HepG2 (cell line): ENCODE measurements around the gene MINDY2. TPM values are rescaled to one million over a fixed set of nuclear protein-coding genes. Genes with fewer than 3 reads are reported as not detected.

Experiments
- ADNP ChIP-seq: sonication (generic); formaldehyde crosslinking; IDR thresholded peaks from 2 replicates; pipeline ENCODE4 v1.4.0; 2020; ENCODE audit warnings: missing genetic modification reagents
- ARNTL ChIP-seq: sonication (generic); formaldehyde crosslinking; IDR thresholded peaks from 2 replicates; pipeline ENCODE4 v1.4.0; 2020; ENCODE audit warnings: mild to moderate bottlenecking, missing genetic modification reagents
- CENPX ChIP-seq: sonication (generic); formaldehyde crosslinking; IDR thresholded peaks from 2 replicates; pipeline ENCODE4 v1.9.0; 2021; ENCODE audit warnings: mild to moderate bottlenecking, missing genetic modification reagents, moderate library complexity
- GFI1 ChIP-seq: sonication (generic); formaldehyde crosslinking; IDR thresholded peaks from 2 replicates; pipeline ENCODE4 v1.5.0; 2020; ENCODE audit warnings: missing genetic modification reagents, mild to moderate bottlenecking, borderline replicate concordance
- HNRNPL ChIP-seq: fragments of 200-400 bp; formaldehyde crosslinking; IDR thresholded peaks from 2 replicates; pipeline ENCODE4 v1.6.1; 2017; ENCODE audit warnings: mild to moderate bottlenecking, low read depth, low read length
- HOXA3 ChIP-seq: sonication (generic); formaldehyde crosslinking; IDR thresholded peaks from 2 replicates; pipeline ENCODE4 v1.5.0; 2020; ENCODE audit warnings: missing genetic modification reagents
- IKZF4 ChIP-seq: sonication (generic); formaldehyde crosslinking; IDR thresholded peaks from 2 replicates; pipeline ENCODE4 v1.5.1; 2020; ENCODE audit warnings: borderline replicate concordance, mild to moderate bottlenecking, low read depth, missing genetic modification reagents; ENCODE audit errors: not compliant biosample characterization
- KDM2A ChIP-seq: sonication (generic); formaldehyde crosslinking; IDR thresholded peaks from 2 replicates; pipeline ENCODE4 v1.4.0; 2020; ENCODE audit warnings: low read depth, missing genetic modification reagents, borderline replicate concordance
- KDM3A ChIP-seq: IDR thresholded peaks from 2 replicates; pipeline ENCODE4 v1.6.1; 2018; ENCODE audit warnings: low read depth, missing compliant biosample characterization
- NFIC ChIP-seq: IDR thresholded peaks from 2 replicates; pipeline ENCODE4 v1.6.1; 2012; ENCODE audit warnings: mild to moderate bottlenecking, low read length, inconsistent platforms
- NFKBIZ ChIP-seq: IDR thresholded peaks from 2 replicates; pipeline ENCODE4 v1.6.1; 2018; ENCODE audit warnings: missing genetic modification reagents, missing compliant biosample characterization
- NR2F6 ChIP-seq, 2 experiments: IDR thresholded peaks; 2 replicates each; pipeline ENCODE4 v1.6.1; 2016; ENCODE audit warnings: antibody characterized with exemption in 1 of 2, mild to moderate bottlenecking in 1 of 2
- SETDB1 ChIP-seq: sonication (generic); formaldehyde crosslinking; IDR thresholded peaks from 2 replicates; pipeline ENCODE4 v1.5.1; 2020; ENCODE audit warnings: missing genetic modification reagents, mild to moderate bottlenecking, borderline replicate concordance
- TBP ChIP-seq: sonication (generic); formaldehyde crosslinking; IDR thresholded peaks from 2 replicates; pipeline ENCODE4 v1.5.0; 2020; ENCODE audit warnings: missing genetic modification reagents
- ZBED4 ChIP-seq: sonication (generic); formaldehyde crosslinking; IDR thresholded peaks from 2 replicates; pipeline ENCODE4 v1.4.0; 2020; ENCODE audit warnings: missing genetic modification reagents, borderline replicate concordance
- ZBTB38 ChIP-seq: sonication (generic); formaldehyde crosslinking; IDR thresholded peaks from 2 replicates; pipeline ENCODE4 v1.5.1; 2020; ENCODE audit warnings: mild to moderate bottlenecking, missing genetic modification reagents
- ZKSCAN1 ChIP-seq: fragments of 150-350 bp; IDR thresholded peaks from 2 replicates; pipeline ENCODE4 v1.6.1; 2014; ENCODE audit warnings: low read length
- ZNF12 ChIP-seq: sonication (generic); formaldehyde crosslinking; IDR thresholded peaks from 2 replicates; pipeline ENCODE4 v1.5.0; 2020; ENCODE audit warnings: missing genetic modification reagents
- ZNF264 ChIP-seq: sonication (generic); formaldehyde crosslinking; IDR thresholded peaks from 2 replicates; pipeline ENCODE4 v1.4.0; 2020; ENCODE audit warnings: missing genetic modification reagents
- ZNF275 ChIP-seq: sonication (generic); formaldehyde crosslinking; IDR thresholded peaks from 2 replicates; pipeline ENCODE4 v1.8.0; 2022; ENCODE audit warnings: missing genetic modification reagents, mild to moderate bottlenecking, inconsistent platforms, borderline replicate concordance
- ZNF501 ChIP-seq: sonication (generic); formaldehyde crosslinking; IDR thresholded peaks from 2 replicates; pipeline ENCODE4 v1.5.1; 2020; ENCODE audit warnings: mild to moderate bottlenecking, moderate library complexity, missing genetic modification reagents
- ZNF687 ChIP-seq: sonication (generic); formaldehyde crosslinking; IDR thresholded peaks from 2 replicates; pipeline ENCODE4 v1.5.1; 2020; ENCODE audit warnings: mild to moderate bottlenecking, missing genetic modification reagents, moderate library complexity
- ZNF781 ChIP-seq: sonication (generic); formaldehyde crosslinking; IDR thresholded peaks from 2 replicates; pipeline ENCODE4 v1.5.1; 2020; ENCODE audit warnings: borderline replicate concordance, mild to moderate bottlenecking, missing genetic modification reagents; ENCODE audit errors: not compliant biosample characterization
- polyA plus RNA-seq, 8 experiments: library from polyadenylated mRNA; depleted of rRNA in 3 of 8; stranded (reverse) in 7 of 8; unstranded in 1 of 8; fragments of >200 nt; fragmentation: Illumina TruSeq in 4 of 8; extraction: Trizol in 4 of 8; gene quantifications; 2 replicates each; pipeline versions ENCODE4 v1.2.1 to v1.2.3, GENCODE V29; 2011 to 2016; ENCODE audit warnings: low read depth in 4 of 8, missing spikeins in 1 of 8, mixed read lengths in 1 of 8; ENCODE audit not compliant: insufficient read depth in 1 of 8
- total RNA-seq, 5 experiments: library from RNA; depleted of rRNA; stranded (reverse); fragments of >200 nt; fragmentation: Illumina TruSeq; extraction: Trizol; gene quantifications; 2 replicates each; pipeline ENCODE4 v1.2.3, GENCODE V29; 2016; ENCODE audit warnings: low read depth in 1 of 5

MINDY2 gene
- total and polyA plus RNA-seq, 2 of the 13 experiments (the other 11 are each of a cell fraction or from before 2014, with no cell fraction given), result 7.2 to 12.6 TPM

- TF ChIP-seq ADNP (no peak), SETDB1 (CRISPR knock-in tag) (no peak), HNRNPL (0 out of 2 replicates have a peak, but pooled peaks have one; percentile 47), KDM3A (CRISPR knock-in tag) (no peak), CENPX (CRISPR knock-in tag) (no peak), ZNF501 (CRISPR knock-in tag) (no peak), ZNF687 (CRISPR knock-in tag) (no peak), ZNF264 (CRISPR knock-in tag) (no peak), ZNF12 (CRISPR knock-in tag) (no peak), ZBED4 (no peak; the same call in 1 of the 2 replicates), HOXA3 (CRISPR knock-in tag) (no peak), GFI1 (no peak), NR2F6 (IDR thresholded peaks at IDR 0.05) (no peak), NR2F6 (CRISPR knock-in tag; IDR thresholded peaks at IDR 0.05) (no peak), ARNTL (CRISPR knock-in tag) (no peak), ZNF275 (CRISPR knock-in tag) (no peak), KDM2A (CRISPR knock-in tag) (peak; percentile 31; the same call in 1 of the 2 replicates), NFKBIZ (0 out of 2 replicates have a peak, but pooled peaks have one; percentile 3), TBP (CRISPR knock-in tag) (no peak), IKZF4 (no peak), NFIC (no peak), ZKSCAN1 (no peak), ZNF781 (peak; percentile 2), ZBTB38 (CRISPR knock-in tag) (no peak)
Measured at GRCh38 chr15:58865425-58865880, 94.4 kb downstream of the MINDY2 start (continued).
